Measurements from ENCODE around the gene PTPN20. TPM values are rescaled to one million over a fixed set of nuclear protein-coding genes. Genes with fewer than 3 reads are reported as not detected.
A peak's percentile ranks its signal among the peaks of the same experiment; 100 is the strongest.

Gene PTPN20
- total RNA-seq, 2 experiments from 2014 or later: 2.2 to 2.5 TPM

GRCh38 chr10:47042780-47043750 is 131.8 kb downstream of the PTPN20 start:
- DNase-seq (peak in 1 of 14 experiments; percentile 23), ATAC-seq (ENCODE audit: poor library complexity) (no peak)
- Mint-ChIP-seq H3K4me3 (no peak overlapping the region), H3K27me3 (no peaks in the 10 kb centered on the region), H3K36me3 (ENCODE audit: low read depth) (no peaks in the 10 kb centered on the region), H3K9me3 (no peaks in the 10 kb centered on the region), H3K27ac (no peak overlapping the region), H3K4me1 (ENCODE audit: low read depth) (peaks cover 13% of the 10 kb centered on the region)
- peaks cover 10% of the 10 kb centered on the region for H3K4me1 ChIP-seq (ENCODE audit: insufficient read depth, low read length)
- TF ChIP-seq, protein P1, sequence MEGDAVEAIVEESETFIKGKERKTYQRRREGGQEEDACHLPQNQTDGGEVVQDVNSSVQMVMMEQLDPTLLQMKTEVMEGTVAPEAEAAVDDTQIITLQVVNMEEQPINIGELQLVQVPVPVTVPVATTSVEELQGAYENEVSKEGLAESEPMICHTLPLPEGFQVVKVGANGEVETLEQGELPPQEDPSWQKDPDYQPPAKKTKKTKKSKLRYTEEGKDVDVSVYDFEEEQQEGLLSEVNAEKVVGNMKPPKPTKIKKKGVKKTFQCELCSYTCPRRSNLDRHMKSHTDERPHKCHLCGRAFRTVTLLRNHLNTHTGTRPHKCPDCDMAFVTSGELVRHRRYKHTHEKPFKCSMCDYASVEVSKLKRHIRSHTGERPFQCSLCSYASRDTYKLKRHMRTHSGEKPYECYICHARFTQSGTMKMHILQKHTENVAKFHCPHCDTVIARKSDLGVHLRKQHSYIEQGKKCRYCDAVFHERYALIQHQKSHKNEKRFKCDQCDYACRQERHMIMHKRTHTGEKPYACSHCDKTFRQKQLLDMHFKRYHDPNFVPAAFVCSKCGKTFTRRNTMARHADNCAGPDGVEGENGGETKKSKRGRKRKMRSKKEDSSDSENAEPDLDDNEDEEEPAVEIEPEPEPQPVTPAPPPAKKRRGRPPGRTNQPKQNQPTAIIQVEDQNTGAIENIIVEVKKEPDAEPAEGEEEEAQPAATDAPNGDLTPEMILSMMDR (IDR thresholded peaks at IDR 0.05): no peak
- no peak overlapping the region for H3K27ac ChIP-seq (ENCODE audit: low read depth in 1 of 2, low read length in 2 of 2)
- no peaks in the 10 kb centered on the region for H3K9me3 ChIP-seq (ENCODE audit: control insufficient read depth in 1 of 2, insufficient read depth in 1 of 2, low read length in 2 of 2)
- no peak overlapping the region for H3K4me3 ChIP-seq (ENCODE audit: low read length)
- CTCF ChIA-PET: no interaction called here
- no peaks in the 10 kb centered on the region for H3K36me3 ChIP-seq (ENCODE audit: insufficient read depth, low read length)
- H3K27me3 ChIP-seq (ENCODE audit: control insufficient read depth in 1 of 2, insufficient read depth in 2 of 2, low read length in 2 of 2): no peaks in the 10 kb centered on the region
- POLR2A ChIA-PET: no interaction called here
- intact Hi-C loops (cut with DNase I, micrococcal nuclease): loop anchor here in 1 of 2 experiments (10.0 kb wide), 1 partner anchor 122 kb away; no protein-coding TSS in a partner anchor

DNA sequence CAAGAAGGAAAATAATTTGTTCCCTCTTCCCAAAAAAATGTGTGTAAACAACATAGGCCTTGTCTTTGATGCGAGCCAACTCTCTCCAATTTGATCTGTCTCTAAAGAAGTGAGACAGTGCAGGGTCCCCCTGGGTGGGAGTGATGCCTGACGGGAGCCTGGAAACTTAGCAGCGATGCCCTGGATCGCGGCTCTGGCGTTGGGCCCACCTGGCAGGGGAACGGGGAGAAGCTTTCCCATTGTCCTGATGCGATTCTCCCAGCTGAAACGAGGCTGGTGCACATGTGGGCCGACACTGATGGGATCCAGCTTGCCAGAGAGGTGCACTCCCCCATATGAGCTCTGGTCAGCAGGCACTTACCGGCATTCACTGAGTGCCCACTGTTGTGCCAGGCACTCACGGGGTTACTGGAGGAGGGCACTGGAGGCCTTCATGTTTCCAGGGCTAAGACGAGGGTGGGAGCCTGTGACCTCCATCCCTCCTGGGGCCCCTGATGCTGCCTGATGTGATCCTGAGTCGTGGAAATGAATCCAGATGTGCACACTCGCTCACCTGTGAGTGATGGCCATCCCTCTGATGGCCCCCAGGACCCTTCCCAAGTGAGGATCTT is 132.8 kb downstream of the PTPN20 start:
- no peak overlapping the region for H3K4me3 Mint-ChIP-seq
- no peak for ATAC-seq (ENCODE audit: poor library complexity)

DNA sequence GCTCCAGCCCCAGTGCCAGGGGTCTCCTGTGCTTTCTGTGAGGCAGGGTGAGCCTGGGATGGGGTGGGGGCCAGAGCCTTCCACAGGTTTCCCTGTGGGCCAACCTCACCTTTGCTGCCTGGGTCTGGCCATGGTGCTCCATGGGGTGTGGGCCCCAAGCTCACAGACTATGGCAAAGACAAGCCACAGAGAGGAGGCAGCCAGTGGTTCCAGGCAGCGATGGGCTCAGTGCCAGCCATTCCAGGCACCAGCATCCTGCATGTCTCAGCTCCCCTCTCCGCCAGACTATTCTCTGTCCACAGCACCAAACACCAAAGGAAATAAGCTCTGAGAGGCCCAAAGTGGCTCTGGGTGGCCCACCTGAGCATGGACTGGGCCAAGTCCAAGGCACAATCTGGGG is 133.5 kb downstream of the PTPN20 start:
- H3K4me1 Mint-ChIP-seq (ENCODE audit: low read depth): peaks cover 23% of the 10 kb centered on the region
- H3K9me3 Mint-ChIP-seq: no peaks in the 10 kb centered on the region
- H3K27me3 Mint-ChIP-seq: no peaks in the 10 kb centered on the region
- no peak for DNase-seq
- Histone ChIP-seq H3K4me1 (ENCODE audit: insufficient read depth, low read length) (peaks cover 17% of the 10 kb centered on the region), H3K27me3 (ENCODE audit: control insufficient read depth in 1 of 2, insufficient read depth in 2 of 2, low read length in 2 of 2) (no peaks in the 10 kb centered on the region), H3K27ac (ENCODE audit: low read depth in 1 of 2, low read length in 2 of 2) (no peak overlapping the region), H3K36me3 (ENCODE audit: insufficient read depth, low read length) (no peaks in the 10 kb centered on the region), H3K4me3 (ENCODE audit: low read length) (no peak overlapping the region), H3K9me3 (ENCODE audit: control insufficient read depth in 1 of 2, insufficient read depth in 1 of 2, low read length in 2 of 2) (no peaks in the 10 kb centered on the region)
- POLR2A ChIA-PET: no interaction called here
- no peak for ATAC-seq (ENCODE audit: poor library complexity)
- H3K36me3 Mint-ChIP-seq (ENCODE audit: low read depth): no peaks in the 10 kb centered on the region
- H3K27ac Mint-ChIP-seq: no peak overlapping the region
- no peak overlapping the region for H3K4me3 Mint-ChIP-seq
- CTCF ChIA-PET: interaction anchor here (2.9 kb wide), 1 partner anchor 267 kb away, joined by 9 read pairs; no protein-coding TSS in a partner anchor
- intact Hi-C loops (cut with DNase I, micrococcal nuclease): loop anchor here (5.0 to 10.0 kb wide), 2 partner anchors 120 to 123 kb away; no protein-coding TSS in a partner anchor
- TF ChIP-seq, protein P1 (IDR thresholded peaks at IDR 0.05): no peak

More for the DNA sequence above, 132.8 kb downstream of the PTPN20 start:
- no peaks in the 10 kb centered on the region for H3K9me3 Mint-ChIP-seq
- TF ChIP-seq, protein P1 (IDR thresholded peaks at IDR 0.05): no peak
- no peak overlapping the region for H3K27ac Mint-ChIP-seq
- POLR2A ChIA-PET: no interaction called here
- Histone ChIP-seq H3K27me3 (ENCODE audit: control insufficient read depth in 1 of 2, insufficient read depth in 2 of 2, low read length in 2 of 2) (no peaks in the 10 kb centered on the region), H3K9me3 (ENCODE audit: control insufficient read depth in 1 of 2, insufficient read depth in 1 of 2, low read length in 2 of 2) (no peaks in the 10 kb centered on the region), H3K4me1 (ENCODE audit: insufficient read depth, low read length) (peaks cover 17% of the 10 kb centered on the region), H3K27ac (ENCODE audit: low read depth in 1 of 2, low read length in 2 of 2) (no peak overlapping the region), H3K36me3 (ENCODE audit: insufficient read depth, low read length) (no peaks in the 10 kb centered on the region), H3K4me3 (ENCODE audit: low read length) (no peak overlapping the region)
- no peaks in the 10 kb centered on the region for H3K27me3 Mint-ChIP-seq
- peaks cover 22% of the 10 kb centered on the region for H3K4me1 Mint-ChIP-seq (ENCODE audit: low read depth)
- H3K36me3 Mint-ChIP-seq (ENCODE audit: low read depth): no peaks in the 10 kb centered on the region
- CTCF ChIA-PET: interaction anchor here (2.9 kb wide), 1 partner anchor 268 kb away, joined by 9 read pairs; no protein-coding TSS in a partner anchor
- intact Hi-C loops (cut with DNase I, micrococcal nuclease): loop anchor here in 1 of 2 experiments (10.0 kb wide), 1 partner anchor 121 kb away; no protein-coding TSS in a partner anchor
- DNase-seq: no peak
